GM12878 (cell line): Measurements from ENCODE around the gene CNTNAP2. TPM values are rescaled to one million over a fixed set of nuclear protein-coding genes. Genes with fewer than 3 reads are reported as not detected.
"Not testable (repeated sequence)": the region's sequence is repeated elsewhere in the genome, so short reads cannot be mapped to it uniquely, and the experiment has no call there.

Experiments used
- ATAC-seq: fragments of 200-7000 bp; cut with Tn5 transposase; 3 replicates; pipeline ENCODE4 v1.9.1; 2020; ENCODE audit warnings: mild to moderate bottlenecking, moderate library complexity
- BruUV-seq: library from RNA; stranded (reverse); fragments of 400-500 nt; replicated peaks from 2 replicates; lab custom pipeline; 2021; lab: Mats Ljungman, UMichigan
- CTCF ChIA-PET: fragments of 300-600 bp; sonication (Branson Sonifier 250); formaldehyde crosslinking; extraction: SDS; loops from one replicate; lab custom pipeline; 2021; ENCODE audit warnings: inconsistent platforms; lab: Yijun Ruan, JAX
- POLR2A ChIA-PET: fragments of 350-600 bp; formaldehyde crosslinking; extraction: SDS; loops from one replicate; lab custom pipeline; 2021; ENCODE audit warnings: inconsistent platforms; lab: Charles Lee
- RAD21 ChIA-PET: fragments of 300-600 bp; sonication (Branson Sonifier 250); formaldehyde crosslinking; loops from one replicate; lab custom pipeline; 2023; ENCODE audit warnings: antibody characterized with exemption; ENCODE audit not compliant: unreplicated experiment; lab: Charles Lee
- SMC1A ChIA-PET: fragments of 300-600 bp; sonication (Branson Sonifier 250); formaldehyde crosslinking; loops from one replicate; lab custom pipeline; 2023; ENCODE audit not compliant: unreplicated experiment, uncharacterized antibody; lab: Charles Lee
- DNase-seq: peaks from one replicate; pipeline ENCODE4 v3.0.0-alpha.2; 2011; ENCODE audit warnings: low read depth, low spot score
- FAIRE-seq: peaks from 3 replicates; lab custom pipeline; 2011; peaks lifted over from hg19 to GRCh38; lab: Jason Lieb, UNC
- H2AFZ ChIP-seq: 2 replicates; pipeline ENCODE4 v1.6.0; 2011; ENCODE audit warnings: low read depth, low read length, control low read depth; ENCODE audit not compliant: control insufficient read depth
- H3K27ac ChIP-seq: 2 replicates; pipeline ENCODE4 v1.5.1; 2011; ENCODE audit warnings: control low read depth; ENCODE audit not compliant: control insufficient read depth, insufficient read depth
- H3K27me3 ChIP-seq, 2 experiments: replicated peaks in 1 of 2; 2 replicates each; pipeline versions ENCODE4 v1.6.0 to v1.6.1; 2011; ENCODE audit warnings: low read length in 1 of 2; ENCODE audit not compliant: control insufficient read depth in 2 of 2, insufficient read depth in 2 of 2
- H3K36me3 ChIP-seq, 2 experiments: 2 replicates each; pipeline ENCODE4 v1.5.1; 2011; ENCODE audit warnings: low read length in 1 of 2; ENCODE audit not compliant: control insufficient read depth in 2 of 2, insufficient read depth in 2 of 2
- H3K4me1 ChIP-seq: 2 replicates; pipeline ENCODE4 v1.6.1; 2011; ENCODE audit warnings: mild to moderate bottlenecking, low read length, moderate library complexity, mixed read lengths; ENCODE audit not compliant: control insufficient read depth, insufficient read depth
- H3K4me2 ChIP-seq: 2 replicates; pipeline ENCODE4 v1.6.0; 2011; ENCODE audit warnings: control low read depth; ENCODE audit not compliant: control insufficient read depth, insufficient read depth
- H3K4me3 ChIP-seq: fragments of 200-600 bp; sonication (generic); 2 replicates; pipeline ENCODE4 v1.5.1; 2016
- H3K79me2 ChIP-seq: 2 replicates; pipeline ENCODE4 v1.6.0; 2011; ENCODE audit warnings: low read length; ENCODE audit not compliant: control insufficient read depth, insufficient read depth
- H3K9ac ChIP-seq: 2 replicates; pipeline ENCODE4 v1.8.0; 2011; ENCODE audit warnings: low read length, control low read depth, mixed read lengths; ENCODE audit not compliant: control insufficient read depth, insufficient read depth
- H3K9me3 ChIP-seq: replicated peaks from 3 replicates; pipeline ENCODE4 v1.5.1; 2011; ENCODE audit warnings: mild to moderate bottlenecking, low read length; ENCODE audit not compliant: control insufficient read depth, insufficient read depth
- H4K20me1 ChIP-seq: 2 replicates; pipeline ENCODE4 v1.6.0; 2011; ENCODE audit not compliant: control insufficient read depth, insufficient read depth
- HCFC1 ChIP-seq: fragments of 150-350 bp; IDR thresholded peaks from 2 replicates; pipeline ENCODE4 v1.6.1; 2014; ENCODE audit warnings: low read length
- IKZF1 ChIP-seq: fragments of 450-650 bp; conservative IDR thresholded peaks from 2 replicates; pipeline ENCODE4 v1.6.1; 2017; ENCODE audit warnings: antibody characterized with exemption, mild to moderate bottlenecking
- NFYA ChIP-seq: IDR thresholded peaks from 2 replicates; pipeline ENCODE4 v1.6.1; 2011; ENCODE audit warnings: low read depth, mild to moderate bottlenecking, low read length, improper control_type of control experiment, borderline replicate concordance
- SMAD5 ChIP-seq: IDR thresholded peaks from 2 replicates; pipeline ENCODE4 v1.6.1; 2016; ENCODE audit warnings: antibody characterized with exemption, low read depth
- SRF ChIP-seq, 2 experiments: IDR thresholded peaks; 2 replicates each; pipeline ENCODE4 v1.6.1; 2011; ENCODE audit warnings: low read depth in 2 of 2, low read length in 2 of 2, mild to moderate bottlenecking in 1 of 2, moderate library complexity in 1 of 2
- whole genome bisulfite sequencing: methylation state at CpG from one replicate; pipeline ENCODE4 v1.1.6; 2016; ENCODE audit warnings: low lambda C conversion rate; ENCODE audit not compliant: insufficient replicate concordance, insufficient coverage; ENCODE audit errors: missing lambda C conversion rate; 5-methylcytosine and 5-hydroxymethylcytosine counted together
- in situ Hi-C: fragments of 300-500 bp; cut with MboI; formaldehyde crosslinking; loops from 9 replicates; pipeline ENCODE4 v1.14.3; 2018; ENCODE audit warnings: mixed read lengths
- intact Hi-C: fragments of 100-400 bp; cut with micrococcal nuclease; formaldehyde crosslinking; loops from one replicate; pipeline ENCODE4 v1.14.2; 2022; ENCODE audit not compliant: unreplicated experiment
- polyA plus RNA-seq, 11 experiments: library from polyadenylated mRNA; depleted of rRNA in 4 of 11; unstranded in 6 of 11; stranded (reverse) in 5 of 11; fragments of >200 nt; fragmentation: Nextera tagmentation in 4 of 11; fragmentation: Illumina TruSeq in 1 of 11; extraction: Ambion mirVana in 4 of 11; extraction: Trizol in 1 of 11; gene quantifications; 1 replicate in 1 of 11; 2 replicates in 10 of 11; pipeline versions ENCODE4 v1.2.1 to v1.2.3, GENCODE V29; 2011 to 2016; ENCODE audit warnings: inconsistent platforms in 2 of 11, missing spikeins in 2 of 11, low read depth in 1 of 11
- total RNA-seq, 4 experiments: library from RNA; depleted of rRNA in 3 of 4; stranded (reverse); fragments of >200 nt in 3 of 4; fragmentation: Illumina TruSeq in 1 of 4; extraction: Trizol in 1 of 4; gene quantifications; 2 replicates each; pipeline versions ENCODE4 v1.2.1 to v1.2.3, GENCODE V29; 2013 to 2021
- TF ChIP-seq, protein P1 (sequence below): IDR thresholded peaks from 2 replicates; pipeline ENCODE4 v1.6.1; 2012; ENCODE audit warnings: mild to moderate bottlenecking, low read depth, low read length
- TF ChIP-seq, protein P2 (sequence below): fragments of 450-650 bp; IDR thresholded peaks from 2 replicates; pipeline ENCODE4 v1.6.1; 2017; ENCODE audit warnings: mild to moderate bottlenecking, moderate library complexity

The CNTNAP2 gene
- total and polyA plus RNA-seq, 10 of the 15 experiments (the other 5 are each of a cell fraction or from before 2014, with no cell fraction given): 0.03 to 0.08 (median 0.03) TPM; not detected in 7

DNA sequence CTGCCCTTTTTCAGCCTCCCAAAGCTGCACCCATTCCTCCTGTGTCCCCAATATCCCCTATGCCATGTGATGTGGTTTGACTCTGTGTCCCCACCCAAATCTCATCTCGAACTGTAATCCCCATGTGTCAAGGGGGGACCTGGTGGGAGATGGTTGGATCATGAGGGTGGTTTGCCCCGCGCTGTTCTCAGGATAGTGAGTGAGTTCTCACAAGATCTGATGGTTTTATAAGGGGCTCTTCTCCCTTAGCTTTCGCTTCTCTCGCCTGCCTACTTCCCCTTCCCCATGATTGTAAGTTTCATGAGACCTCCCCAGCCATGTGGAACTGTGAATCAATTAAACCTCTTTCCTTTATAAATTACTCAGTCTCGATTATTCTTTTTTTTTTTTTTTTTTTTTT is 2185.8 kb downstream of the CNTNAP2 start:
- RAD21 ChIA-PET, H3K79me2 ChIP-seq, H3K9ac ChIP-seq, H3K36me3 ChIP-seq, in situ Hi-C loops, FAIRE-seq, H3K27ac ChIP-seq, BruUV-seq, POLR2A ChIA-PET, H3K4me3 ChIP-seq, H3K4me1 ChIP-seq, H4K20me1 ChIP-seq, H3K4me2 ChIP-seq, intact Hi-C loops, DNase-seq, H2AFZ ChIP-seq, CTCF ChIA-PET, H3K9me3 ChIP-seq, H3K27me3 ChIP-seq, ATAC-seq: not testable (repeated sequence)
- SMC1A ChIA-PET: interaction anchor here (0.5 to 1.0 kb wide), 3 partner anchors 37 to 769 kb away, joined by 3 to 4 read pairs (median 4); no protein-coding TSS in a partner anchor
- WGBS: 77% methylated on average over 6 of the region's 6 CpGs

GRCh38 chr7:148303295-148304082 is 2186.9 kb downstream of the CNTNAP2 start:
- no TSS peak for BruUV-seq
- DNase-seq: no peak
- Histone ChIP-seq H3K4me3 (no peak overlapping the region), H3K4me2 (no peak overlapping the region), H3K79me2 (no peaks in the 10 kb centered on the region), H2AFZ (no peak overlapping the region), H3K27ac (no peak overlapping the region), H3K9ac (no peak overlapping the region), H3K4me1 (peaks cover 3% of the 10 kb centered on the region), H3K27me3 (no peaks in the 10 kb centered on the region), H4K20me1 (no peaks in the 10 kb centered on the region), H3K36me3 (no peaks in the 10 kb centered on the region), H3K9me3 (no peaks in the 10 kb centered on the region; the same call in 2 of the 3 replicates)
- no peak for ATAC-seq
- intact Hi-C loops (no loop called here), in situ Hi-C loops (no loop called here)
- RAD21 ChIA-PET: no interaction called here
- POLR2A ChIA-PET: no interaction called here
- CTCF ChIA-PET: interaction anchor here (1.1 kb wide), 1 partner anchor 38 kb away, joined by 3 read pairs; no protein-coding TSS in a partner anchor
- SMC1A ChIA-PET: interaction anchor here (0.6 to 1.0 kb wide), 2 partner anchors 38 to 770 kb away, joined by 4 read pairs; no protein-coding TSS in a partner anchor
- 24% methylated on average over 11 of the region's 11 CpGs for WGBS
- FAIRE-seq: no peak
- TF ChIP-seq, protein P1, sequence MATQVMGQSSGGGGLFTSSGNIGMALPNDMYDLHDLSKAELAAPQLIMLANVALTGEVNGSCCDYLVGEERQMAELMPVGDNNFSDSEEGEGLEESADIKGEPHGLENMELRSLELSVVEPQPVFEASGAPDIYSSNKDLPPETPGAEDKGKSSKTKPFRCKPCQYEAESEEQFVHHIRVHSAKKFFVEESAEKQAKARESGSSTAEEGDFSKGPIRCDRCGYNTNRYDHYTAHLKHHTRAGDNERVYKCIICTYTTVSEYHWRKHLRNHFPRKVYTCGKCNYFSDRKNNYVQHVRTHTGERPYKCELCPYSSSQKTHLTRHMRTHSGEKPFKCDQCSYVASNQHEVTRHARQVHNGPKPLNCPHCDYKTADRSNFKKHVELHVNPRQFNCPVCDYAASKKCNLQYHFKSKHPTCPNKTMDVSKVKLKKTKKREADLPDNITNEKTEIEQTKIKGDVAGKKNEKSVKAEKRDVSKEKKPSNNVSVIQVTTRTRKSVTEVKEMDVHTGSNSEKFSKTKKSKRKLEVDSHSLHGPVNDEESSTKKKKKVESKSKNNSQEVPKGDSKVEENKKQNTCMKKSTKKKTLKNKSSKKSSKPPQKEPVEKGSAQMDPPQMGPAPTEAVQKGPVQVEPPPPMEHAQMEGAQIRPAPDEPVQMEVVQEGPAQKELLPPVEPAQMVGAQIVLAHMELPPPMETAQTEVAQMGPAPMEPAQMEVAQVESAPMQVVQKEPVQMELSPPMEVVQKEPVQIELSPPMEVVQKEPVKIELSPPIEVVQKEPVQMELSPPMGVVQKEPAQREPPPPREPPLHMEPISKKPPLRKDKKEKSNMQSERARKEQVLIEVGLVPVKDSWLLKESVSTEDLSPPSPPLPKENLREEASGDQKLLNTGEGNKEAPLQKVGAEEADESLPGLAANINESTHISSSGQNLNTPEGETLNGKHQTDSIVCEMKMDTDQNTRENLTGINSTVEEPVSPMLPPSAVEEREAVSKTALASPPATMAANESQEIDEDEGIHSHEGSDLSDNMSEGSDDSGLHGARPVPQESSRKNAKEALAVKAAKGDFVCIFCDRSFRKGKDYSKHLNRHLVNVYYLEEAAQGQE: no peak
- TF ChIP-seq NFYA: no peak
- no peak for TF ChIP-seq SRF (IDR thresholded peaks at IDR 0.05; ENCODE audit: low read depth in 2 of 2, low read length in 2 of 2)
- TF ChIP-seq IKZF1: no peak
- TF ChIP-seq SMAD5: no peak
- no peak for TF ChIP-seq HCFC1
- TF ChIP-seq, protein P2, sequence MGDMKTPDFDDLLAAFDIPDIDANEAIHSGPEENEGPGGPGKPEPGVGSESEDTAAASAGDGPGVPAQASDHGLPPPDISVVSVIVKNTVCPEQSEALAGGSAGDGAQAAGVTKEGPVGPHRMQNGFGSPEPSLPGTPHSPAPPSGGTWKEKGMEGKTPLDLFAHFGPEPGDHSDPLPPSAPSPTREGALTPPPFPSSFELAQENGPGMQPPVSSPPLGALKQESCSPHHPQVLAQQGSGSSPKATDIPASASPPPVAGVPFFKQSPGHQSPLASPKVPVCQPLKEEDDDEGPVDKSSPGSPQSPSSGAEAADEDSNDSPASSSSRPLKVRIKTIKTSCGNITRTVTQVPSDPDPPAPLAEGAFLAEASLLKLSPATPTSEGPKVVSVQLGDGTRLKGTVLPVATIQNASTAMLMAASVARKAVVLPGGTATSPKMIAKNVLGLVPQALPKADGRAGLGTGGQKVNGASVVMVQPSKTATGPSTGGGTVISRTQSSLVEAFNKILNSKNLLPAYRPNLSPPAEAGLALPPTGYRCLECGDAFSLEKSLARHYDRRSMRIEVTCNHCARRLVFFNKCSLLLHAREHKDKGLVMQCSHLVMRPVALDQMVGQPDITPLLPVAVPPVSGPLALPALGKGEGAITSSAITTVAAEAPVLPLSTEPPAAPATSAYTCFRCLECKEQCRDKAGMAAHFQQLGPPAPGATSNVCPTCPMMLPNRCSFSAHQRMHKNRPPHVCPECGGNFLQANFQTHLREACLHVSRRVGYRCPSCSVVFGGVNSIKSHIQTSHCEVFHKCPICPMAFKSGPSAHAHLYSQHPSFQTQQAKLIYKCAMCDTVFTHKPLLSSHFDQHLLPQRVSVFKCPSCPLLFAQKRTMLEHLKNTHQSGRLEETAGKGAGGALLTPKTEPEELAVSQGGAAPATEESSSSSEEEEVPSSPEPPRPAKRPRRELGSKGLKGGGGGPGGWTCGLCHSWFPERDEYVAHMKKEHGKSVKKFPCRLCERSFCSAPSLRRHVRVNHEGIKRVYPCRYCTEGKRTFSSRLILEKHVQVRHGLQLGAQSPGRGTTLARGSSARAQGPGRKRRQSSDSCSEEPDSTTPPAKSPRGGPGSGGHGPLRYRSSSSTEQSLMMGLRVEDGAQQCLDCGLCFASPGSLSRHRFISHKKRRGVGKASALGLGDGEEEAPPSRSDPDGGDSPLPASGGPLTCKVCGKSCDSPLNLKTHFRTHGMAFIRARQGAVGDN: no peak
